ENCODE data around the gene MIOX.

The MIOX gene

DNA sequence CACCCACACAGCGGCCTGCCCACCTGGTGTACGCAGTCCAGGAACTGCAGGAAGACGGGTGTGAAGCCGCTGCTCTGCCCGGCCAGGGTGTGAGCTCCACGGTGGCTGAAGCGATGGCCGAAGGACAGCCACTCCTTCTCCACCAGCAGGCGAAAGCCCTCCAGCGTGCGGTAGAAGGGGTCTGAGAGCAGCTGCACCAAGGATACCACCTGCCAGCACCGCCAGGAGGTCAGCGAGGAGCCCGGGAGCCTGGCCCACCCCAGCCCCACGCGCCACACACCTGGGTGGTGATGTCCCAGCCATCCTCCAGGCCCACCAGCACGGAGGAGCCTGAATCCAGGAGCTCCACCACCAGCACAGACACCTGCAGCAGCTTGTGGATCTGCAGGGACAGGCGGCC is 31.5 kb upstream of the MIOX start:
- in situ Hi-C loops (cut with HindIII; ENCODE audit: low sequenced_read_pairs) = no loop called here
- no peak overlapping the region for H3K4me3 ChIP-seq (ENCODE audit: low read depth, low read length)
- DNase-seq (ENCODE audit: low read depth) = no peak
- TF ChIP-seq, protein P1, sequence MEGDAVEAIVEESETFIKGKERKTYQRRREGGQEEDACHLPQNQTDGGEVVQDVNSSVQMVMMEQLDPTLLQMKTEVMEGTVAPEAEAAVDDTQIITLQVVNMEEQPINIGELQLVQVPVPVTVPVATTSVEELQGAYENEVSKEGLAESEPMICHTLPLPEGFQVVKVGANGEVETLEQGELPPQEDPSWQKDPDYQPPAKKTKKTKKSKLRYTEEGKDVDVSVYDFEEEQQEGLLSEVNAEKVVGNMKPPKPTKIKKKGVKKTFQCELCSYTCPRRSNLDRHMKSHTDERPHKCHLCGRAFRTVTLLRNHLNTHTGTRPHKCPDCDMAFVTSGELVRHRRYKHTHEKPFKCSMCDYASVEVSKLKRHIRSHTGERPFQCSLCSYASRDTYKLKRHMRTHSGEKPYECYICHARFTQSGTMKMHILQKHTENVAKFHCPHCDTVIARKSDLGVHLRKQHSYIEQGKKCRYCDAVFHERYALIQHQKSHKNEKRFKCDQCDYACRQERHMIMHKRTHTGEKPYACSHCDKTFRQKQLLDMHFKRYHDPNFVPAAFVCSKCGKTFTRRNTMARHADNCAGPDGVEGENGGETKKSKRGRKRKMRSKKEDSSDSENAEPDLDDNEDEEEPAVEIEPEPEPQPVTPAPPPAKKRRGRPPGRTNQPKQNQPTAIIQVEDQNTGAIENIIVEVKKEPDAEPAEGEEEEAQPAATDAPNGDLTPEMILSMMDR (IDR thresholded peaks at IDR 0.05; ENCODE audit: low read depth, low read length, missing control alignments) = no peak

DNA sequence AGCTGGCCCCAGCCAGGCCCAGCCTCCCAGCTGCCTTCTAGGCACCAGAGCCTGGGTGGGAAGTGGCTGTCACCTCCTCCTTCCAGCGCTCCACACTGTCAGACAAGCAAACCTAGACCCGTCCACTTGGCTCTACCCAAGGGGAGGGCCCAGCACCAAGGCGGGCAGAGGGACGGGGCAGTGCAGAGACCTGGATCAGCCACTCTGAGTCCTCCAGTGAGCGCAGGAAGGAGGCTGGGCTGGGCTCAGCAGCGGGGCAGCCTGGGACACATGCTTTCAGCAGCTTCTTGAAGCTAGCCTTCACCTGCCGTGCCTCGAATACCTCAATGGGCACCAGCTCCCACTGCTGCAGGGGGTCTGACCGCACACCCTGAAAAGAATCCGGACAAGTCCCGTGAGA is 30.6 kb upstream of the MIOX start:
- no peak overlapping the region for H3K4me3 ChIP-seq (ENCODE audit: low read depth, low read length)
- in situ Hi-C loops (cut with HindIII; ENCODE audit: low sequenced_read_pairs) = no loop called here
- TF ChIP-seq, protein P1 (IDR thresholded peaks at IDR 0.05; ENCODE audit: low read depth, low read length, missing control alignments) = no peak
- DNase-seq (ENCODE audit: low read depth) = no peak

DNA sequence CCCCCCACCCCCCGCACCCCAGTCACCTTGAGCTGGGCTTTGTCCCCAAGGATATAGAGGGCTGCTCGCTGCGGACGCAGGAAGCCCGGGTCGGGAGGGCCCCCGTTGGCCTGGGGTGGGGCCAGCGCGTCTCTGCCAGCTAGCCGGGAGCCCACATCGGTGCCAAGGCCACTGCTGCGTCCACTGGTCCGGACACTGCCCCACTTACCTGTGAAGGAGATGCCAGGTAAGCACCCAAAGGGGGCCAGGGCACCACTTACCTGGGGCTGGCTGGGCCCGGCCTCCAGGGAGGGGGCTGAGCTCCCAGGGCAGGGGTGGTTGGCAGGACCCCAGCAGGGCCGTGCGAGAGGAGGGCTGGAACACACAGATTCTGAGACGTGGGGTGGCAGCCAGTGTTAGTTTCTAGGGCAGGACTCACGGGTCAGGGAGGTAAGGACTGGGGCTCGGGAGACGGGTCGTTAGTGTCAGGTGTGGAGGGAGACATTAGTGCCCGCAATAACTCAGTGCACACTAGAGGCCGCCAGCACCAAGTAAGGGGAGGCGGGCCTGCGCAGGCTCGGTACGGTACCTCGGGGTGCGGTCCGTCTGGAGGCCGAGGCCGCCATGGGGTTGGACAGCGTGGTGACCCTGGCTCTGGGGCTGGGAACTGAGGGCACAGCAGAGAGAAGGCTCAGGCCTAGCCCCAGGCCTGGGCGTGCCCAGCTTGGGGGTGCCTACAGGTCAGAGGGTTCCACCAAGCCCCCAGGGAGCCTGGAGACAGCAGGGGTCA is 30.0 kb upstream of the MIOX start:
- TF ChIP-seq, protein P1 (IDR thresholded peaks at IDR 0.05; ENCODE audit: low read depth, low read length, missing control alignments) = peak; percentile 22
- no peak for DNase-seq (ENCODE audit: low read depth)
- H3K4me3 ChIP-seq (ENCODE audit: low read depth, low read length) = no peak overlapping the region
- in situ Hi-C loops (cut with HindIII; ENCODE audit: low sequenced_read_pairs) = no loop called here

DNA sequence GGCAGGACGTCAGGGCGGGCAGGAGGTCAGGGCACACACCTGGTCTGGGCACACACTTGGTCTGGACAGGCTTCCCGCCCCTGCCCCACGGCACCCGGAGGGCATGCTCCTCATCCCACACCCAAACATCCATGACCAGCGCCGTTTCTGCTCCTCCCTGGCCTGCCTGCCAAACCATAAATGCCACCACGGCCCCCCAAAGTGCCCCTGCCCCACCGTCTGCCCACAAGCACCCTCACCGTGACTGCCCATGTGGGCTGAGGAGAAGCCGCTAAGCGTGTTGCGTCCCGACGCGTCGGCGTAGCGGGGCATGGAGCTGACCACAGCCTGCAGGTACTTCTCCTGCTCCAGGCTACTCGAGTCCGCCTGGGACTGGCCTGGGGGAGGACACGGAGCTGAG is 27.6 kb upstream of the MIOX start:
- no peak for DNase-seq (ENCODE audit: low read depth)

DNA sequence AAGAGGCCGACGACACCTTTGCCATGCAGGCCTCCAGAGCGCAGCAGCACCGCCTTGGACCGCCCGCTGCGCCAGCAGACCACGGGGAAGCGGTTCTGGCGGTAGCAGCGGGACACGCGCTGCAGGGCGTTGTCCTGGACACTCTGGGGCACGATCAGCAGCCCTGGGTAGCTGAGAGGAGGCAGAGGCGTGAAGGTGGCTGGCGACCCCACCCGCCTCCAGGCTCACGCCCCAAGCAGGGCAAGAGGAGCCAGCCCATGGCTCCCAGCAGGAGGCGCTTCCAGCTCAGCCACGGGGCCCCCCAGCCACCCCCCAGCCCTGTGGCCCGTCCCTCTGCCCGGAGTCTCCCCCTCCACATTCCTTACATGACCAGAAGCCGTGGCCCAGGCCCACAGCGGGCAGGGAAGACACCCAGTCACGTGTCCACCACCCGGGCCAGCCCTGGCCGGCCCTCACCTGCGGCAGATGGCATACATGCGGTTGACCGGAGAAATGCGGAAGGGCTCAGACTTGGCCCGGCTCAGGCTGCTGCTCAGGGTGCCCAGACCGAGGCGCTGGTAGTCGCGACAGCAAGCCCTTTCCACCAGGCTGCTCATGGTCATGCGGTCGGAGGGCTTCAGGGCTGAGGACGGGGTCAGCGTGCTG is 27.0 kb upstream of the MIOX start:
- no peak for DNase-seq (ENCODE audit: low read depth)
- in situ Hi-C loops (cut with HindIII; ENCODE audit: low sequenced_read_pairs) = no loop called here
- TF ChIP-seq, protein P1 (IDR thresholded peaks at IDR 0.05; ENCODE audit: low read depth, low read length, missing control alignments) = no peak
- no peak overlapping the region for H3K4me3 ChIP-seq (ENCODE audit: low read depth, low read length)

More for the DNA sequence above, 27.6 kb upstream of the MIOX start:
- no peak overlapping the region for H3K4me3 ChIP-seq (ENCODE audit: low read depth, low read length)
- TF ChIP-seq, protein P1 (IDR thresholded peaks at IDR 0.05; ENCODE audit: low read depth, low read length, missing control alignments) = no peak
- in situ Hi-C loops (cut with HindIII; ENCODE audit: low sequenced_read_pairs) = no loop called here

DNA sequence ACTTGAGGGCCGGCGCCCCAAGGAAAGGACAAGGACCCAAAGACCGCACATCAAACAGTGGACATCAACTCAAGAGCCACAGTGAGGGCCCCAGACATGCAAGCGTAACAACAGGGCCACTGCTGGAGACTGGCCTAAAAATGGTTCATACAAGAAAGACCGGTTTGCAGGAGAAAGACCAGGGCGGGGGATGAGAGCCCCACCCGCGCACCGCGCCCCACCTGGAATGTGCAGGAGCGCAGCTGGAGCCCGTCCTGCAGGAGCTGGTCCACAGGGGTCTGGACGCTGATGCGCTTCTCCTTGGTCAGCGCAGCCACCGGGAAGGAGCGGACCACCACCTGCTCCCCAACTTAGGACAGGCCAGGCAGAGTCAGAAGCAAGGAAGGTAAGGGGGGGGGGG is 25.7 kb upstream of the MIOX start:
- TF ChIP-seq, protein P1 (IDR thresholded peaks at IDR 0.05; ENCODE audit: low read depth, low read length, missing control alignments) = no peak
- in situ Hi-C loops (cut with HindIII; ENCODE audit: low sequenced_read_pairs) = no loop called here
- no peak overlapping the region for H3K4me3 ChIP-seq (ENCODE audit: low read depth, low read length)
- no peak for DNase-seq (ENCODE audit: low read depth)

Measured in astrocyte of the cerebellum (primary cell).